Measurements from ENCODE around the gene STXBP5. TPM values are rescaled to one million over a fixed set of nuclear protein-coding genes. Genes with fewer than 3 reads are reported as not detected.

STXBP5 gene
- total RNA-seq, 4 donors from 2014 or later = 23.7 to 39.1 (median 25.8) TPM

DNA sequence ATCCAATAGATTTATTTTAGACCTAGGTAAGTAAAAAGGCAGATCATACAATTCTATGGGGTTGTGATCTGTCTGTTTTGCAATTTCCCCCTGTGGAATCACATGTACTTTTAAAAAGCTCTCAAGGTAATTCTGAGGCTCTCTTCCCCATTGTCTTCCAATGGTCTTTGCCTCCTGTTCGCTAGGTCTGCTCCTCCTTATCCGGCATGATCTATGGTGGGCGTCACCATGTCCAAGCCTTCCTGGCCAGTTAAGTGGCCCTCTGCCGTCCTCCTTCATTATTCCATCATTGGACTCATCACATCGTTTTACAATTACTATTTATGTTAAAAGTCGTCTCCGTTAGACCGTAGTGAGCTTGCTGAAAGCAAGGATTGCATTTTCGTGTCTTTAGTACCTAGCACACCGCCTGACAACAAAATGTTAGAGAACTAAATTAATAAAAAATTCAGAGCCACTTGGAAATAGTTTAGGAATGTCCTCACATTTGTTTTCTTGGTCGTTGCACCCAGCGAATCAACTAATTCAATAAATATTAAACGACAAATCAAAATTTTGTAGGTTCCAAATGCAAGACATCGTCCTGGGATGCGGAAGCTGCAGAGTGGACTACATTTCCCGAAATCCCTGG lies 2.2 kb upstream of the STXBP5 start:
- Histone ChIP-seq H3K4me1 (peaks cover 0 to 25% (median 0%) of the 10 kb centered on the region in 4 donors), H3K27ac (peak overlapping the region in 3 of 4 donors; percentile 95 to 97 (median 96))

DNA sequence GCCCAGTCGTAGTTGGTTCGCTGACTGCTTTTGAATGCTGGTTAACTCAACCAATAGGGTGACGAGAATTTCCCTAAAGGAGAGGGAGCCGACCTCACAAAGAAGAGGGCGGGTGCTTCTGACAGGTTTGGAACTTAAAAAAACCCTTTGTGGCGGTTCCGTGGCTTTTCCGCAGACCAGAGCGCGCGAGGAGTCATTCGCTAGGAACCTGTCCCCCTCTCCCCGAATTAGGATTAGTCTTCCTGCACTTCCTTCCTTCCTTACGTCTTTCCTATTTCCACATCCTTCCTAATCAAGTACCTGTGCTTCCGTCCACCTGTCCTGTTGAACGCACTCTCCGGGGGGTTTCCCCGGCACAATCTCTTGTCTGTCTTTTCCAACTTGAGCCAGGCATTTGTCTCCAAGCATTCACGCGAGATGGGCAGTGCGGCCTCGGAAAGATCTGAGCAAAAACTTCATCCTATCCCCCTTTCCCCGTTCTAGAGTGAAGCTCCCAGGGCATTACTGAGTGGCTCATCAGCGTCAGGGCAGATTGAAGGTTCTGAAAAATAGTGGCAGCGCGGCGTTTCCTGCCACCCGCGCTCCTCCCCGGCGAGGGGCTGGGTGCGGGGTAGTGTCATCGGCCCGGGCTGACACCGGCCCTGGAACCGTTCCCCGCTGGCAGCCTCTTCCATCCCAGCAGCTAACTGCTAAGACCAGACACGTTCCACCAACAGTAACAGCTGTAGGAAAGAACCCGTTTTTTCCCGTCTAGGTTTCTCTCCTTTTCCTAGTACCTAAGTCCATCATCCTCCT lies 1.5 kb upstream of the STXBP5 start:
- no peaks in the 10 kb centered on the region for H3K9me3 ChIP-seq
- TF ChIP-seq, protein P1, sequence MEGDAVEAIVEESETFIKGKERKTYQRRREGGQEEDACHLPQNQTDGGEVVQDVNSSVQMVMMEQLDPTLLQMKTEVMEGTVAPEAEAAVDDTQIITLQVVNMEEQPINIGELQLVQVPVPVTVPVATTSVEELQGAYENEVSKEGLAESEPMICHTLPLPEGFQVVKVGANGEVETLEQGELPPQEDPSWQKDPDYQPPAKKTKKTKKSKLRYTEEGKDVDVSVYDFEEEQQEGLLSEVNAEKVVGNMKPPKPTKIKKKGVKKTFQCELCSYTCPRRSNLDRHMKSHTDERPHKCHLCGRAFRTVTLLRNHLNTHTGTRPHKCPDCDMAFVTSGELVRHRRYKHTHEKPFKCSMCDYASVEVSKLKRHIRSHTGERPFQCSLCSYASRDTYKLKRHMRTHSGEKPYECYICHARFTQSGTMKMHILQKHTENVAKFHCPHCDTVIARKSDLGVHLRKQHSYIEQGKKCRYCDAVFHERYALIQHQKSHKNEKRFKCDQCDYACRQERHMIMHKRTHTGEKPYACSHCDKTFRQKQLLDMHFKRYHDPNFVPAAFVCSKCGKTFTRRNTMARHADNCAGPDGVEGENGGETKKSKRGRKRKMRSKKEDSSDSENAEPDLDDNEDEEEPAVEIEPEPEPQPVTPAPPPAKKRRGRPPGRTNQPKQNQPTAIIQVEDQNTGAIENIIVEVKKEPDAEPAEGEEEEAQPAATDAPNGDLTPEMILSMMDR (IDR thresholded peaks at IDR 0.05) = no peak
- TF ChIP-seq EP300 (IDR thresholded peaks at IDR 0.05) = peak in 1 of 2 donors; percentile 85
- peak; percentile 54 to 86 for TF ChIP-seq POLR2A (IDR thresholded peaks at IDR 0.05)
- H3K36me3 ChIP-seq = no peaks in the 10 kb centered on the region
- 0 to 1% methylated on average over 40 of the region's 40 CpGs for WGBS, 2 donors
- peak overlapping the region; percentile 93 to 97 (median 96) for H3K27ac ChIP-seq
- DNase-seq (ENCODE audit: low spot score in 2 of 2) = peak; percentile 60 to 84
- no peaks in the 10 kb centered on the region for H3K27me3 ChIP-seq
- H3K4me1 ChIP-seq = peaks cover 0 to 26% (median under 1%) of the 10 kb centered on the region in 4 donors
- H3K4me3 ChIP-seq = peak overlapping the region; percentile 81 to 96 (median 91)

More for the DNA sequence above, 2.2 kb upstream of the STXBP5 start:
- WGBS, 2 donors = 10 to 15% methylated on average over 16 of the region's 16 CpGs
- Histone ChIP-seq H3K9me3 (no peaks in the 10 kb centered on the region), H3K36me3 (no peaks in the 10 kb centered on the region), H3K4me3 (peak overlapping the region; percentile 81 to 96 (median 91)), H3K27me3 (no peaks in the 10 kb centered on the region)
- peak in 1 of 2 donors; percentile 14 for DNase-seq (ENCODE audit: low spot score in 2 of 2)
- TF ChIP-seq POLR2A (IDR thresholded peaks at IDR 0.05) (no peak), EP300 (IDR thresholded peaks at IDR 0.05) (peak in 1 of 2 donors; percentile 30)
- TF ChIP-seq, protein P1 (IDR thresholded peaks at IDR 0.05) = no peak

DNA sequence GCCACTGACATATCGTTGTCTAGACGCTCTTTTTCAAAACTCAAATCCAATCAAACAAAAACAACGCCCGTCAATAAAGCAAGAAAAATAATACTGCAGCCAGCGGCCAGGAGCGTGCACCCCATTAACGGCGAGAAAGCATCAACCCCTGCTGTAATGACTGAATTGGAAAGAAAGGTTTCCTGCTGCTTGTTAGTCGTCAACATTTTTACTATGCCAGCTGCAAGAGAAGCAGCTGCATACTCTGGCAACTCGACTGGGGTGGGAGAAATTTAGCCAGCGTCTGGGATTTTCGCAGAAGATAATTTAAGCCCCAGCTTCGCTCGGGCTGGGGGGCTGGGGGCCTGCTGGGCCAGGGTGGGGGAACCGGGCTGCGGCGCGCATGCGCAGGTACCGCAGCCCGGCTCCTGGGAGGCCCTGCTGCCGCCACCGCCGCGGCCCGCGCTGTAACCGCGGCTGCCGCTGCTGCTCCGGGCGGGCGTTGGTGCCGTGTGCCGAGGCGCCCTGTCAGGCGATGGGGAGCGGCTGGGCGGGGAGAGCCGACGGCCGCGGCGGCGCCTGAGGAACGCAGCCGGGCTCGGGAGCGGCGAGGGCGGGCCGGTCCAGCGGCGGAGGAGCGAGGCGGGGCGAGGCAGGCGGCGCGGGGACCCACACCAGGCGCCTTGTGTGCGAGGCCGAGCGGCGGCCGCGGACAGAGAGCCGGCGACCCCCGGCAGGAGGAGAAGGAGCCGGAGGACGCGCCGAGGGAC lies 732 bp upstream of the STXBP5 start:
- WGBS, 2 donors = 1 to 2% methylated on average over 32 to 61 of the region's 74 CpGs
- DNase-seq (ENCODE audit: low spot score in 2 of 2) = peak; percentile 16 to 32

DNA sequence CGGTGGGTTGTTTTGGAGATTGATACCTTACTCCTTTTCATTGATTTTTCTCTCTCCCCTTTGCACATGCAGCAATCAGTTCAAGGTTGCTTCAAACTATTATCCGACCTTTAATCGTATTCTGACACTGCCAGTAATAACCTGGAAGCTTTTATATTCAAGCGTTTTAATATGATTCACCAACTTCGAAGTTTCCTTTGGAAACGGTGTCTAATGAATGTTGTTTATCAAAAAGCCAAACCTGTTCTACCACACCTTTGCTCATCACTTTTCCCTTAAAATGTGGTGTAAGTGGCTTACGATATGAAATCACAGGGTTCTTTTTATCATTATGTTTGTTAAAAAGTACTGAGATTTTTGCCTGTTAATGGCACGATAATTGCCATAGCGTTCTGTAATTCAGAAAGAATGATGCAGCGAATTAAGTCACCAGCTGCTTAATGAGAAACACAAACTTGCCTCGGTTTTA lies 660 bp downstream of the STXBP5 start:
- Histone ChIP-seq H3K27me3 (no peaks in the 10 kb centered on the region), H3K27ac (peak overlapping the region; percentile 93 to 97 (median 96)), H3K9me3 (no peaks in the 10 kb centered on the region), H3K4me3 (peak overlapping the region; percentile 81 to 96 (median 92)), H3K4me1 (peaks cover 0 to 35% (median 9%) of the 10 kb centered on the region in 4 donors), H3K36me3 (no peaks in the 10 kb centered on the region)
- WGBS, 2 donors = 8 to 11% methylated on average over 11 of the region's 11 CpGs
- TF ChIP-seq EP300 (IDR thresholded peaks at IDR 0.05) = no peak
- TF ChIP-seq, protein P1 (IDR thresholded peaks at IDR 0.05) = no peak
- DNase-seq (ENCODE audit: low spot score in 2 of 2) = no peak

More for the DNA sequence above, 732 bp upstream of the STXBP5 start:
- Histone ChIP-seq H3K27me3 (no peaks in the 10 kb centered on the region), H3K4me3 (peak overlapping the region; percentile 81 to 96 (median 91)), H3K36me3 (no peaks in the 10 kb centered on the region), H3K27ac (peak overlapping the region; percentile 93 to 97 (median 96)), H3K9me3 (no peaks in the 10 kb centered on the region), H3K4me1 (peaks cover 0 to 34% (median 4%) of the 10 kb centered on the region in 4 donors)
- TF ChIP-seq, protein P1 (IDR thresholded peaks at IDR 0.05) = peak in 1 of 5 experiments; percentile 16
- TF ChIP-seq EP300 (IDR thresholded peaks at IDR 0.05) (peak in 1 of 2 donors; percentile 25), POLR2A (IDR thresholded peaks at IDR 0.05) (peak; percentile 59 to 65)
